Measurements from ENCODE around the gene TMPRSS11D.

GRCh38 chr4:67933038-67933437 lies 49.2 kb upstream of the TMPRSS11D start:
- TF ChIP-seq CTCF (IDR thresholded peaks at IDR 0.05) = no peak
- no peak for TF ChIP-seq POLR2A (IDR thresholded peaks at IDR 0.05)

All from right lobe of liver (tissue), 4 donors.